ENCODE data around the gene ART5. TPM values are rescaled to one million over a fixed set of nuclear protein-coding genes. Genes with fewer than 3 reads are reported as not detected.

ART5 gene
- total and polyA plus RNA-seq, 2 of the 4 experiments (the other 2 are of a cell fraction), result not detected

- Histone ChIP-seq H3K4me1 (ENCODE audit: control insufficient read depth, insufficient read depth, low read length) (peaks cover 3% of the 10 kb centered on the region), H3K14ac (replicated peaks; ENCODE audit: low read depth, low read length) (no peak overlapping the region), H2AK5ac (ENCODE audit: low read depth, low read length) (no peak overlapping the region), H3K4me2 (ENCODE audit: low read depth, low read length) (no peak overlapping the region), H2BK15ac (ENCODE audit: low read depth, low read length) (no peak overlapping the region), H2AK9ac (replicated peaks; ENCODE audit: low read depth, low read length, poor library complexity) (no peak overlapping the region), H3K9ac (ENCODE audit: low read depth, low read length) (no peak overlapping the region), H3K27ac (ENCODE audit: insufficient read depth, low read length) (no peak overlapping the region), H4K8ac (ENCODE audit: low read depth in 2 of 2, low read length in 2 of 2) (no peak overlapping the region), H3K23ac (ENCODE audit: low read depth, low read length) (no peak overlapping the region), H2BK120ac (ENCODE audit: low read depth, low read length) (no peak overlapping the region), H2BK5ac (ENCODE audit: low read depth, low read length, poor library complexity, severe bottlenecking) (no peak overlapping the region), H3K9me3 (ENCODE audit: control insufficient read depth, insufficient read depth, low read length) (no peaks in the 10 kb centered on the region), H3K56ac (ENCODE audit: extremely low read depth, insufficient read depth, low read length) (no peak overlapping the region), H3K27me3 (ENCODE audit: control insufficient read depth, insufficient read depth, low read length) (peaks cover 46% of the 10 kb centered on the region), H3K9me1 (ENCODE audit: insufficient read depth, low read length) (no peaks in the 10 kb centered on the region), H3K36me3 (ENCODE audit: control insufficient read depth, insufficient read depth, low read length) (no peaks in the 10 kb centered on the region), H2BK20ac (ENCODE audit: low read depth, low read length) (no peak overlapping the region), H4K5ac (ENCODE audit: low read depth, low read length) (no peak overlapping the region), H3K18ac (ENCODE audit: low read depth, low read length) (no peak overlapping the region), H4K20me1 (ENCODE audit: insufficient read depth, low read length) (no peaks in the 10 kb centered on the region), H3K4me3 (ENCODE audit: insufficient read depth, low read depth, low read length) (no peak overlapping the region), H3K79me1 (ENCODE audit: low read depth in 1 of 2, low read length in 2 of 2) (no peaks in the 10 kb centered on the region), H2AFZ (replicated peaks; ENCODE audit: low read length, poor library complexity) (no peak overlapping the region), H3K4ac (ENCODE audit: low read depth, low read length) (no peak overlapping the region), H4K91ac (ENCODE audit: insufficient read depth, low read depth, low read length) (no peak overlapping the region)
- WGBS, 2 experiments (ENCODE audit: extremely low coverage in 2 of 2, insufficient read length in 1 of 2), result 60% methylated on average over 2 of the region's 7 CpGs; no CpG with 5 or more reads in 1 of the 2 experiments
- DNase-seq, result no peak
- intact Hi-C loops (cut with micrococcal nuclease), result no loop called here
- in situ Hi-C loops (cut with MboI; ENCODE audit: low sequenced_read_pairs), result no loop called here
- POLR2A ChIA-PET (ENCODE audit: unreplicated experiment), result no interaction called here
- no peak for ATAC-seq (ENCODE audit: low read depth)
- dilution Hi-C loops (cut with HindIII; ENCODE audit: low sequenced_read_pairs, unreplicated experiment), result no loop called here
- CTCF ChIA-PET, result no interaction called here
- no TSS peak for BruUV-seq (replicated peaks)
- no peak for TF ChIP-seq MAFK (IDR thresholded peaks at IDR 0.05; ENCODE audit: low read depth, low read length)
- TF ChIP-seq CHD1 (IDR thresholded peaks at IDR 0.05; ENCODE audit: low read depth, low read length), result no peak
- no peak for TF ChIP-seq RFX5 (IDR thresholded peaks at IDR 0.05; ENCODE audit: low read depth, low read length)
- TF ChIP-seq RAD21 (IDR thresholded peaks at IDR 0.05; ENCODE audit: low read length), result no peak
- no peak for TF ChIP-seq MXI1 (IDR thresholded peaks at IDR 0.05; ENCODE audit: borderline replicate concordance, low read depth, low read length)
- no peak for TF ChIP-seq NFE2L2 (IDR thresholded peaks at IDR 0.05; ENCODE audit: low read depth, low read length)
- TF ChIP-seq CEBPB (IDR thresholded peaks at IDR 0.05; ENCODE audit: low read depth, low read length), result no peak
- TF ChIP-seq, protein P1, sequence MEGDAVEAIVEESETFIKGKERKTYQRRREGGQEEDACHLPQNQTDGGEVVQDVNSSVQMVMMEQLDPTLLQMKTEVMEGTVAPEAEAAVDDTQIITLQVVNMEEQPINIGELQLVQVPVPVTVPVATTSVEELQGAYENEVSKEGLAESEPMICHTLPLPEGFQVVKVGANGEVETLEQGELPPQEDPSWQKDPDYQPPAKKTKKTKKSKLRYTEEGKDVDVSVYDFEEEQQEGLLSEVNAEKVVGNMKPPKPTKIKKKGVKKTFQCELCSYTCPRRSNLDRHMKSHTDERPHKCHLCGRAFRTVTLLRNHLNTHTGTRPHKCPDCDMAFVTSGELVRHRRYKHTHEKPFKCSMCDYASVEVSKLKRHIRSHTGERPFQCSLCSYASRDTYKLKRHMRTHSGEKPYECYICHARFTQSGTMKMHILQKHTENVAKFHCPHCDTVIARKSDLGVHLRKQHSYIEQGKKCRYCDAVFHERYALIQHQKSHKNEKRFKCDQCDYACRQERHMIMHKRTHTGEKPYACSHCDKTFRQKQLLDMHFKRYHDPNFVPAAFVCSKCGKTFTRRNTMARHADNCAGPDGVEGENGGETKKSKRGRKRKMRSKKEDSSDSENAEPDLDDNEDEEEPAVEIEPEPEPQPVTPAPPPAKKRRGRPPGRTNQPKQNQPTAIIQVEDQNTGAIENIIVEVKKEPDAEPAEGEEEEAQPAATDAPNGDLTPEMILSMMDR (conservative IDR thresholded peaks at IDR 0.05; ENCODE audit: low read depth, low read length), result no peak
- TF ChIP-seq FOS (IDR thresholded peaks at IDR 0.05; ENCODE audit: low read depth, low read length), result no peak
- TF ChIP-seq, protein P2, sequence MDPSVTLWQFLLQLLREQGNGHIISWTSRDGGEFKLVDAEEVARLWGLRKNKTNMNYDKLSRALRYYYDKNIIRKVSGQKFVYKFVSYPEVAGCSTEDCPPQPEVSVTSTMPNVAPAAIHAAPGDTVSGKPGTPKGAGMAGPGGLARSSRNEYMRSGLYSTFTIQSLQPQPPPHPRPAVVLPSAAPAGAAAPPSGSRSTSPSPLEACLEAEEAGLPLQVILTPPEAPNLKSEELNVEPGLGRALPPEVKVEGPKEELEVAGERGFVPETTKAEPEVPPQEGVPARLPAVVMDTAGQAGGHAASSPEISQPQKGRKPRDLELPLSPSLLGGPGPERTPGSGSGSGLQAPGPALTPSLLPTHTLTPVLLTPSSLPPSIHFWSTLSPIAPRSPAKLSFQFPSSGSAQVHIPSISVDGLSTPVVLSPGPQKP (IDR thresholded peaks at IDR 0.05; ENCODE audit: borderline replicate concordance, low read depth, low read length), result no peak
- no peak for TF ChIP-seq BHLHE40 (IDR thresholded peaks at IDR 0.05; ENCODE audit: low read depth, low read length)
- TF ChIP-seq, protein P3, sequence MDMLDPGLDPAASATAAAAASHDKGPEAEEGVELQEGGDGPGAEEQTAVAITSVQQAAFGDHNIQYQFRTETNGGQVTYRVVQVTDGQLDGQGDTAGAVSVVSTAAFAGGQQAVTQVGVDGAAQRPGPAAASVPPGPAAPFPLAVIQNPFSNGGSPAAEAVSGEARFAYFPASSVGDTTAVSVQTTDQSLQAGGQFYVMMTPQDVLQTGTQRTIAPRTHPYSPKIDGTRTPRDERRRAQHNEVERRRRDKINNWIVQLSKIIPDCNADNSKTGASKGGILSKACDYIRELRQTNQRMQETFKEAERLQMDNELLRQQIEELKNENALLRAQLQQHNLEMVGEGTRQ (IDR thresholded peaks at IDR 0.05; ENCODE audit: low read depth, low read length), result no peak
These were observed 3.8 kb upstream of the ART5 start for GRCh38 chr11:3645552-3645951.
